Astrocyte (in vitro differentiated cells and primary cell): ENCODE measurements around the gene TRIP13. TPM values are rescaled to one million over a fixed set of nuclear protein-coding genes. Genes with fewer than 3 reads are reported as not detected.

Source experiments
- DNase-seq: peaks from one replicate; pipeline ENCODE4 v3.0.0-alpha.2; 2010; ENCODE audit warnings: low read depth
- FAIRE-seq: peaks from 2 replicates; lab custom pipeline; 2011; peaks lifted over from hg19 to GRCh38; lab: Jason Lieb, UNC
- H2AFZ ChIP-seq: 2 replicates; pipeline ENCODE4 v1.6.0; 2012; ENCODE audit warnings: low read depth, low read length, inconsistent platforms
- H3K27ac ChIP-seq: 2 replicates; pipeline ENCODE4 v1.5.1; 2011; ENCODE audit warnings: low read depth, low read length, inconsistent platforms
- H3K27me3 ChIP-seq: 2 replicates; pipeline ENCODE4 v1.6.0; 2011; ENCODE audit warnings: low read length, inconsistent platforms; ENCODE audit not compliant: insufficient read depth
- H3K36me3 ChIP-seq: 2 replicates; pipeline ENCODE4 v1.5.1; 2011; ENCODE audit warnings: low read length, inconsistent platforms; ENCODE audit not compliant: insufficient read depth
- H3K4me1 ChIP-seq: 2 replicates; pipeline ENCODE4 v1.5.1; 2011; ENCODE audit warnings: low read length, inconsistent platforms; ENCODE audit not compliant: insufficient read depth
- H3K4me2 ChIP-seq: 2 replicates; pipeline ENCODE4 v1.6.0; 2012; ENCODE audit warnings: low read length, inconsistent platforms
- H3K4me3 ChIP-seq: 2 replicates; pipeline ENCODE4 v1.5.1; 2011; ENCODE audit warnings: low read depth, mild to moderate bottlenecking, low read length, inconsistent platforms; ENCODE audit not compliant: insufficient read depth
- H3K79me2 ChIP-seq: 2 replicates; pipeline ENCODE4 v1.6.0; 2012; ENCODE audit warnings: mild to moderate bottlenecking, low read length, inconsistent platforms; ENCODE audit not compliant: insufficient read depth
- H3K9ac ChIP-seq: 2 replicates; pipeline ENCODE4 v1.6.0; 2012; ENCODE audit warnings: mild to moderate bottlenecking, low read length, inconsistent platforms
- H3K9me3 ChIP-seq: 2 replicates; pipeline ENCODE4 v1.5.1; 2012; ENCODE audit warnings: low read depth, mild to moderate bottlenecking, low read length, inconsistent platforms; ENCODE audit not compliant: insufficient read depth
- H4K20me1 ChIP-seq: 2 replicates; pipeline ENCODE4 v1.6.0; 2012; ENCODE audit warnings: low read length, inconsistent platforms; ENCODE audit not compliant: insufficient read depth
- H3K27ac Mint-ChIP-seq: one replicate; pipeline ENCODE4 v1.8.0; 2021; ENCODE audit warnings: mild to moderate bottlenecking, mixed read lengths; ENCODE audit not compliant: unreplicated experiment
- H3K27me3 Mint-ChIP-seq: one replicate; pipeline ENCODE4 v1.8.0; 2021; ENCODE audit warnings: low read depth, mixed read lengths; ENCODE audit not compliant: unreplicated experiment
- H3K36me3 Mint-ChIP-seq: one replicate; pipeline ENCODE4 v1.8.0; 2021; ENCODE audit warnings: low read depth, mixed read lengths; ENCODE audit not compliant: unreplicated experiment
- H3K4me1 Mint-ChIP-seq: one replicate; pipeline ENCODE4 v1.8.0; 2021; ENCODE audit warnings: low read depth, mixed read lengths; ENCODE audit not compliant: unreplicated experiment
- H3K4me3 Mint-ChIP-seq: one replicate; pipeline ENCODE4 v1.8.0; 2021; ENCODE audit warnings: mild to moderate bottlenecking, moderate library complexity, mixed read lengths; ENCODE audit not compliant: unreplicated experiment
- H3K9me3 Mint-ChIP-seq: one replicate; pipeline ENCODE4 v1.8.0; 2021; ENCODE audit warnings: mild to moderate bottlenecking, mixed read lengths; ENCODE audit not compliant: unreplicated experiment
- EZH2 ChIP-seq: IDR thresholded peaks from 2 replicates; pipeline ENCODE4 v1.6.1; 2012; ENCODE audit warnings: mild to moderate bottlenecking, low read length, inconsistent platforms; ENCODE audit not compliant: insufficient read depth
- total RNA-seq: library from RNA; stranded (reverse); gene quantifications from 2 replicates; pipeline ENCODE4 v1.2.1, GENCODE V29; 2021
- TF ChIP-seq, protein P1 (sequence below): IDR thresholded peaks from 2 replicates; pipeline ENCODE4 v1.5.1; 2011; ENCODE audit warnings: low read depth, mild to moderate bottlenecking, inconsistent platforms, low read length, moderate library complexity; ENCODE audit not compliant: insufficient read depth

The TRIP13 gene
- total RNA-seq, 1 donor from 2014 or later = 7.3 TPM

- H3K36me3 ChIP-seq = no peaks in the 10 kb centered on the region
- Mint-ChIP-seq H3K36me3 (no peaks in the 10 kb centered on the region), H3K4me3 (no peak overlapping the region), H3K27ac (no peak overlapping the region), H3K4me1 (peaks cover 21% of the 10 kb centered on the region), H3K9me3 (no peaks in the 10 kb centered on the region), H3K27me3 (peaks cover 60% of the 10 kb centered on the region)
- peaks cover 51% of the 10 kb centered on the region for H3K27me3 ChIP-seq
- no peak for FAIRE-seq
- H3K4me2 ChIP-seq = peak overlapping the region; percentile 83
- H3K9me3 ChIP-seq = no peaks in the 10 kb centered on the region
- H2AFZ ChIP-seq = no peak overlapping the region
- H3K27ac ChIP-seq = no peak overlapping the region
- H4K20me1 ChIP-seq = peaks cover 24% of the 10 kb centered on the region
- no peaks in the 10 kb centered on the region for H3K79me2 ChIP-seq
- H3K9ac ChIP-seq = peak overlapping the region; percentile 53
- TF ChIP-seq, protein P1, sequence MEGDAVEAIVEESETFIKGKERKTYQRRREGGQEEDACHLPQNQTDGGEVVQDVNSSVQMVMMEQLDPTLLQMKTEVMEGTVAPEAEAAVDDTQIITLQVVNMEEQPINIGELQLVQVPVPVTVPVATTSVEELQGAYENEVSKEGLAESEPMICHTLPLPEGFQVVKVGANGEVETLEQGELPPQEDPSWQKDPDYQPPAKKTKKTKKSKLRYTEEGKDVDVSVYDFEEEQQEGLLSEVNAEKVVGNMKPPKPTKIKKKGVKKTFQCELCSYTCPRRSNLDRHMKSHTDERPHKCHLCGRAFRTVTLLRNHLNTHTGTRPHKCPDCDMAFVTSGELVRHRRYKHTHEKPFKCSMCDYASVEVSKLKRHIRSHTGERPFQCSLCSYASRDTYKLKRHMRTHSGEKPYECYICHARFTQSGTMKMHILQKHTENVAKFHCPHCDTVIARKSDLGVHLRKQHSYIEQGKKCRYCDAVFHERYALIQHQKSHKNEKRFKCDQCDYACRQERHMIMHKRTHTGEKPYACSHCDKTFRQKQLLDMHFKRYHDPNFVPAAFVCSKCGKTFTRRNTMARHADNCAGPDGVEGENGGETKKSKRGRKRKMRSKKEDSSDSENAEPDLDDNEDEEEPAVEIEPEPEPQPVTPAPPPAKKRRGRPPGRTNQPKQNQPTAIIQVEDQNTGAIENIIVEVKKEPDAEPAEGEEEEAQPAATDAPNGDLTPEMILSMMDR = no peak
- no peak for TF ChIP-seq EZH2
- DNase-seq = peak; percentile 70
- peaks cover 32% of the 10 kb centered on the region for H3K4me1 ChIP-seq
- H3K4me3 ChIP-seq = no peak overlapping the region
Observed at GRCh38 chr5:958701-959571, 66.3 kb downstream of the TRIP13 start.

DNA sequence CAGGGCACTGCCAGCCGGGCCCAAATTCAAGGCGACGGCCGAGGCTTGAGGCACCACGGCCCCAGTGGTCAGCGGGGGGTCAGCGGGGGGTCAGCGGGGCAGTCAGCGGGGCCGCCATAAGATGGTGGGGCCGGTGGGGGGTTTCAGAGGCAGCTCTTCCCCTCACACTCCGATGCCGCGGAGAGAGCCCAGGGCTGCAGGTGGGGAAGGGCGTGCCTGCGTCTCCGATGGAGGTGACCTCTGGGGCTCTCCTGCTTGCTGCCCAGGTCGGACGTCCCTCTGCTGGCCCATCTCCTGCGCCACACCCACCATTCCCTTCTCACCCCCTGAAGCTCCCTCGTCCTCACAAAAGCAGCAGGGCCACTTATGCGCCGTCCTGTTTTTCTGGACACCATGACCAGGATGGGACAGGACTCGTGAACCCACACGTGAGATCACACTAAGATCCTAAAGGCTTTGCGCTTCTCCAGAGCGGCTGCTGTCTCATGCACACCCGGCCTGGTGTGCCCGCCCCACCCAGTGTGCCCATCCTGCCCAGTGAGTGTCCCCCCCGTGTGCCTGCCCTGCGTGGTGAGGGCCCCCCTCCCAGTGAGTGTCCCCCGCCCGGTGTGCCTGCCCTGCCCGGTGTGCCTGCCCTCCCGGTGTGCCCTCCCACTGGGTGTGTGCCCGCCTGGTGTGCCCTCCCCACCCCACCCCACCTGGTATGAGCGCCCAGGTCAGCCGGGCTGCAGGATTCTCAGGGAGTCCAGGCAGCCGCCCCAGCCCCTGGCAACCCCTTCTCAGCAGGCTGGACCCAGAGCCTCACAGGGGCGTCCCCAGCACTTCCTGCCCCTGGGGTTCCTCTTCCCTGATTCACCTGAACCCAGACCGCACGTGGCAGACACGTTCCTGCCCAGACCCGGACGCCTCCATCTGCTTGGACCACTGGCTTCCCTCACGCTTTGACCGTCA lies 67.2 kb downstream of the TRIP13 start:
- Histone ChIP-seq H2AFZ (no peak overlapping the region), H3K4me1 (peaks cover 32% of the 10 kb centered on the region), H3K27me3 (peaks cover 52% of the 10 kb centered on the region), H3K4me2 (no peak overlapping the region), H4K20me1 (peaks cover 24% of the 10 kb centered on the region), H3K27ac (no peak overlapping the region), H3K4me3 (no peak overlapping the region), H3K36me3 (no peaks in the 10 kb centered on the region), H3K79me2 (no peaks in the 10 kb centered on the region), H3K9ac (no peak overlapping the region), H3K9me3 (no peaks in the 10 kb centered on the region)
- H3K27ac Mint-ChIP-seq = peak overlapping the region; percentile 51
- peaks cover 62% of the 10 kb centered on the region for H3K27me3 Mint-ChIP-seq
- H3K36me3 Mint-ChIP-seq = no peaks in the 10 kb centered on the region
- TF ChIP-seq EZH2 = no peak
- TF ChIP-seq, protein P1 = no peak
- FAIRE-seq (no peak), DNase-seq (no peak)
- H3K9me3 Mint-ChIP-seq = no peaks in the 10 kb centered on the region
- peaks cover 22% of the 10 kb centered on the region for H3K4me1 Mint-ChIP-seq
- H3K4me3 Mint-ChIP-seq = peak overlapping the region; percentile 28
